RWPE1 (cell line): Measurements from ENCODE around the gene LATS2.
"Not testable (repeated sequence)": the region's sequence is repeated elsewhere in the genome, so short reads cannot be mapped to it uniquely, and the experiment has no call there.

ENCODE experiments used
- CTCF ChIA-PET: fragments of 350-600 bp; sonication (Branson Sonifier 250); formaldehyde crosslinking; extraction: SDS; loops from one replicate; lab custom pipeline; 2021; lab: Yijun Ruan, JAX
- POLR2A ChIA-PET: fragments of 400-600 bp; formaldehyde crosslinking; extraction: SDS; loops from one replicate; lab custom pipeline; 2020; ENCODE audit warnings: antibody characterized with exemption; ENCODE audit not compliant: low non-redundant PET; lab: Yijun Ruan, JAX
- DNase-seq: peaks from one replicate; pipeline ENCODE4 v3.0.0; 2012; ENCODE audit warnings: low spot score
- H3K27ac ChIP-seq: fragments of 450-650 bp; 2 replicates; pipeline ENCODE4 v1.5.1; 2017
- CTCF ChIP-seq: fragments of 450-650 bp; conservative IDR thresholded peaks from 2 replicates; pipeline ENCODE4 v1.5.1; 2017; ENCODE audit warnings: low read depth, mild to moderate bottlenecking

LATS2 gene

GRCh38 chr13:20972731-20973130, 88.7 kb downstream of the LATS2 start:
- H3K27ac ChIP-seq = no peak overlapping the region
- DNase-seq = no peak
- CTCF ChIA-PET = interaction anchor here (0.6 kb wide), 1 partner anchor 154 kb away, joined by 3 read pairs; no protein-coding TSS in a partner anchor
- TF ChIP-seq CTCF = no peak
- POLR2A ChIA-PET = no interaction called here

DNA sequence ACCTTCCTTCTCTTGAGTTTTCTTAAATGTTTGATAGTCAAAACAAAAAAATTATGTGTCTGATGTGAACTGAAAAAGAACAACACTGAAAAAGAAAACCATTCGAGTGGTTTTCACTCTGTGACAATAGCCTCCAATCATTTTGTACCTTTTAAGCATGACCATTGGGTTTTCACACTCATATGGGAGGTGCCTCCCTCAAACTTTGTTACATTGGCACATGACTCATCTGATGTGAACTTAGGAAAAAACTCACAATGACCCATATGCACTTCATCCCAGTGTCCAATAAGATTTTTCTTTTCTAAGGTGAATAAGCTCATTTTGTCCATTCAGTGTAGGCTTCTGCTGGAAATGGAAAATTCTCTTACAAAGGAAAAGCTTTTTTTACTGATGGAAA, 92.2 kb downstream of the LATS2 start:
- peak; percentile 36 for DNase-seq
- POLR2A ChIA-PET = no interaction called here
- TF ChIP-seq CTCF = no peak
- CTCF ChIA-PET = no interaction called here
- no peak overlapping the region for H3K27ac ChIP-seq

DNA sequence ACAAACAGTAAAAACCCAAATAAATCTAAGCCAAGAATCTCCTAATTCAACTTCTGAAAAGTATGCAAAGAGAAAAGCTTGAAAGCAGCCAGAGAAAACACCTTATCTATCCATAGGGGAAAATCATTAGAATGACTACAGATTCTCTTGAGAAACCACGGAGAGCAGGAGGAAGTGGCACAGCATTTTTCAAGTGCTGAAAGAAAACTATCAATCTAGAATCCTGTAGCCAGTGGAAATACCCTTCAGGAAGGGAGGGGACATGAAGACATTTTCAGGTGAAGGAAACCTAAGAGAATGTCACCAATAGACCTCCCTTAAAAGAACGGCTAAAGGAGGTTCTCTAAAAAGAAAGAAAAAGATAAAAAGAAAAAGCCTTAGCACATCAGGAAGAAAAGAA, 92.6 kb downstream of the LATS2 start:
- no peak for TF ChIP-seq CTCF
- ChIA-PET POLR2A (no interaction called here), CTCF (no interaction called here)
- no peak for DNase-seq
- no peak overlapping the region for H3K27ac ChIP-seq

GRCh38 chr13:20967340-20967739, 94.0 kb downstream of the LATS2 start:
- ChIA-PET POLR2A (no interaction called here), CTCF (no interaction called here)
- no peak for DNase-seq
- no peak for TF ChIP-seq CTCF
- no peak overlapping the region for H3K27ac ChIP-seq

DNA sequence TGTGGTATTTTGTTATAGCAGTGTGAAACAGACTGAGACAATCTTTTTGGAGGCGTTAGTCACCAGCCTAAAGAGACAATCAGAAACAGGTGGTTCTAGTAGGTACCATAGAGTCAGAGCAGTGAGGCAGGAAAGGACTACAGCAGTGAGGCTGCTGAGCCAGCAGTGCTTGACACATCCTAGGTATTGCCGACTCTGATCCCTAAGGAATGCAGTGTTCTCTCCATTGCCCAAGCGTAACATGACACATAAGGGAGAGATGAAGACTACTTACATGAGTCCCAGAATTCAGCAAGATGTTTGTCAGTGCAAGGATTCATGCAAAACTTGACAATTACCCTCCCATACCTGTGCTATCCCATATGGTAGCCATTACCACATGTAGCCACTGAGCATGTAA, 96.5 kb downstream of the LATS2 start:
- ChIA-PET CTCF (no interaction called here), POLR2A (no interaction called here)
- H3K27ac ChIP-seq = no peak overlapping the region
- TF ChIP-seq CTCF = no peak
- DNase-seq = no peak

DNA sequence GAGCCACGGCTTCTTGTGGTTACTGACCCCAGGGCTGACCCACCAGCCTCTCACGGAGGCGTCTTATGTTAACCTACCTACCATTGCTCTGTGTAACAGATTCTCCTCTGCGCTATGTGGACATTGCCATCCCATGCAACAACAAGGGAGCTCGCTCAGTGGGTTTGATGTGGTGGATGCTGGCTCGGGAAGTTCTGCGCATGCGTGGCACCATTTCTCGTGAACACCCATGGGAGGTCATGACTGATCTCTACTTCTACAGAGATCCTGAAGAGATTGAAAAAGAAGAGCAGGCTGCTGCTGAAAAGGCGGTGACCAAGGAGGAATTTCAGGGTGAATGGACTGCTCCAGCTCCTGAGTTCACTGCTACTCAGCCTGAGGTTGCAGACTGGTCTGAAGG, 99.7 kb downstream of the LATS2 start:
- H3K27ac ChIP-seq, POLR2A ChIA-PET, DNase-seq, CTCF ChIA-PET: not testable (repeated sequence)

- TF ChIP-seq CTCF = no peak
- ChIA-PET CTCF (interaction anchor here (0.5 kb wide), 1 partner anchor 516 kb away, joined by 3 read pairs; no protein-coding TSS in a partner anchor), POLR2A (no interaction called here)
- H3K27ac ChIP-seq = no peak overlapping the region
- no peak for DNase-seq
Measured at GRCh38 chr13:20960663-20961309, 100.6 kb downstream of the LATS2 start.

- CTCF ChIA-PET, H3K27ac ChIP-seq, POLR2A ChIA-PET, DNase-seq: not testable (repeated sequence)
Measured at GRCh38 chr13:20957049-20957620, 104.3 kb downstream of the LATS2 start.
